ENCODE data around the gene CEACAM18.

DNA sequence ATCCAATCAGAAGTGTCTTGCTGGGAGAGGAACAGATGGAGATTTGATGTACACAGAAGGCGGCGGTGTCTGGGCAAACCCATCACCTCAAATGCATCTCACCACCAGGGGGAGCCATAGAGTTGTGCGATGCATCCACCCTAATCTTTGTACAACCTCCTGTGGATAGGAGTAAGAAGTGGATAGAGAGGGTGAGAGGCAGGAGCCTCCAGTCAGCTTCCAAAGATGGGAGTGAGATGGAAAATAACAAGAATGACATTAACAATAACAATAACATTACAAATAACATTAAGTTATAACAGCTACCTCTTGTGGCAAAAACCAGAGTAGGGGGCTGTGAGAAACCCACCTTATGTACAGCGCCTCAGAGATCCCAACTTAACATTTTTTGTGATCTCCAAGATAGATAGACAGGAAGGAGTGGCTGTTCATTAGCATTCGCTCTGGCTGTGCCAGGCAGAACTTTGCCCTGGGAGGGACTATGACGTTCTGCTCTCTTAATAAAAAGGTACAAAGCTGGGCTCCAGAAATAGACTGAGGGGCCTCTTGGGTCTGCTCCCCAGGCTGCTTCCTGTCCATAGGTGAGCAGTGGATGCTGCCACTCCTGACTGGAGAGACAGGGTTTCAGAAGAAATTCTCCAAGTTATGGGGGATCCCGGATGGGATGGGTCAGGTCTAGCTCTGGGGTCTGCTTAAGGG, 5.2 kb upstream of the CEACAM18 start:
- TF ChIP-seq, protein P1, sequence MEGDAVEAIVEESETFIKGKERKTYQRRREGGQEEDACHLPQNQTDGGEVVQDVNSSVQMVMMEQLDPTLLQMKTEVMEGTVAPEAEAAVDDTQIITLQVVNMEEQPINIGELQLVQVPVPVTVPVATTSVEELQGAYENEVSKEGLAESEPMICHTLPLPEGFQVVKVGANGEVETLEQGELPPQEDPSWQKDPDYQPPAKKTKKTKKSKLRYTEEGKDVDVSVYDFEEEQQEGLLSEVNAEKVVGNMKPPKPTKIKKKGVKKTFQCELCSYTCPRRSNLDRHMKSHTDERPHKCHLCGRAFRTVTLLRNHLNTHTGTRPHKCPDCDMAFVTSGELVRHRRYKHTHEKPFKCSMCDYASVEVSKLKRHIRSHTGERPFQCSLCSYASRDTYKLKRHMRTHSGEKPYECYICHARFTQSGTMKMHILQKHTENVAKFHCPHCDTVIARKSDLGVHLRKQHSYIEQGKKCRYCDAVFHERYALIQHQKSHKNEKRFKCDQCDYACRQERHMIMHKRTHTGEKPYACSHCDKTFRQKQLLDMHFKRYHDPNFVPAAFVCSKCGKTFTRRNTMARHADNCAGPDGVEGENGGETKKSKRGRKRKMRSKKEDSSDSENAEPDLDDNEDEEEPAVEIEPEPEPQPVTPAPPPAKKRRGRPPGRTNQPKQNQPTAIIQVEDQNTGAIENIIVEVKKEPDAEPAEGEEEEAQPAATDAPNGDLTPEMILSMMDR (IDR thresholded peaks at IDR 0.05; ENCODE audit: borderline replicate concordance, extremely low read depth, low read length, poor library complexity, severe bottlenecking) = peak; percentile 92
- no peak for TF ChIP-seq EZH2 (IDR thresholded peaks at IDR 0.05; ENCODE audit: borderline replicate concordance, low read depth, low read length, severe bottlenecking)

All from DND-41 (cell line).